Measurements from ENCODE around the gene SPEM1. TPM values are rescaled to one million over a fixed set of nuclear protein-coding genes. Genes with fewer than 3 reads are reported as not detected.

The SPEM1 gene
- total RNA-seq, 1 donor from 2014 or later = not detected

- peaks cover 43% of the 10 kb centered on the region for H3K4me1 ChIP-seq
- no peaks in the 10 kb centered on the region for H3K27me3 ChIP-seq (ENCODE audit: low read depth)
- peak overlapping the region; percentile 80 for H3K4me3 ChIP-seq
- TF ChIP-seq CTCF (IDR thresholded peaks at IDR 0.05; ENCODE audit: borderline replicate concordance) = no peak
- DNase-seq = peak; percentile 33
- peaks cover 33% of the 10 kb centered on the region for H3K36me3 ChIP-seq
- H3K27ac ChIP-seq (replicated peaks) = peak overlapping the region; percentile 96
- intact Hi-C loops (cut with micrococcal nuclease) = no loop called here
- H3K9me3 ChIP-seq (replicated peaks) = no peaks in the 10 kb centered on the region
These were observed 26.3 kb upstream of the SPEM1 start for GRCh38 chr17:7393613-7394451.

- H3K9me3 ChIP-seq (replicated peaks) = no peaks in the 10 kb centered on the region
- peaks cover 43% of the 10 kb centered on the region for H3K4me1 ChIP-seq
- DNase-seq = peak; percentile 91
- peak within 1 kb of the TSS; percentile 80 for H3K4me3 ChIP-seq
- TF ChIP-seq CTCF (IDR thresholded peaks at IDR 0.05; ENCODE audit: borderline replicate concordance) = peak; percentile 52
- peak within 1 kb of the TSS; percentile 96 for H3K27ac ChIP-seq (replicated peaks)
- no peaks in the 10 kb centered on the region for H3K27me3 ChIP-seq (ENCODE audit: low read depth)
- intact Hi-C loops (cut with micrococcal nuclease) = no loop called here
- H3K36me3 ChIP-seq = peaks cover 25% of the 10 kb centered on the region
These were observed 25.5 kb upstream of the SPEM1 start, which contains the start of gene PLSCR3 for GRCh38 chr17:7394452-7395191. Gene PLSCR3 (minus strand): TSS chr17:7394525. CDS start chr17:7394110, 415 bp downstream.

DNA sequence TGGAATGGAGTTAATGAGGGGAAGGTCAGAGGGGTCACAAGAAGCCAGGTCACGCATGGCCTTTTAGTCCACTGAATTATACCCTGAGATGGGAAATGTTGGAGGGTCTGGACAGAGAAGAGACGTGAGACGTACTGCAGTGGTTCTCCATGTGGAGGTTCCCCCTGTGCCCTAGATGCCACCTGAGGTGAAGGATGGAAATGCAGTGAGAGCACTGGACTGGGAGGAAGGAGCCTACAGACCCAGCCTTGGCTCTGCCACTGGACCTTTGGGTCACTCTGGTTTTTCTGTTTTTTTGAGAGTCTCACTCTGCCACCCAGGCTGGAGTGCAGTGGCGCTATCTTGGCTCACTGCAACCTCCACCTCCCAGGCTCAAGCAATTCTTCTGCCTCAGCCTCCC is 24.0 kb upstream of the SPEM1 start:
- Histone ChIP-seq H3K4me3 (no peak overlapping the region), H3K27ac (replicated peaks) (no peak overlapping the region), H3K4me1 (peaks cover 34% of the 10 kb centered on the region), H3K36me3 (peaks cover 12% of the 10 kb centered on the region), H3K27me3 (ENCODE audit: low read depth) (no peaks in the 10 kb centered on the region), H3K9me3 (replicated peaks) (no peaks in the 10 kb centered on the region)
- intact Hi-C loops (cut with micrococcal nuclease) = no loop called here
- TF ChIP-seq CTCF (IDR thresholded peaks at IDR 0.05; ENCODE audit: borderline replicate concordance) = no peak
- no peak for DNase-seq

DNA sequence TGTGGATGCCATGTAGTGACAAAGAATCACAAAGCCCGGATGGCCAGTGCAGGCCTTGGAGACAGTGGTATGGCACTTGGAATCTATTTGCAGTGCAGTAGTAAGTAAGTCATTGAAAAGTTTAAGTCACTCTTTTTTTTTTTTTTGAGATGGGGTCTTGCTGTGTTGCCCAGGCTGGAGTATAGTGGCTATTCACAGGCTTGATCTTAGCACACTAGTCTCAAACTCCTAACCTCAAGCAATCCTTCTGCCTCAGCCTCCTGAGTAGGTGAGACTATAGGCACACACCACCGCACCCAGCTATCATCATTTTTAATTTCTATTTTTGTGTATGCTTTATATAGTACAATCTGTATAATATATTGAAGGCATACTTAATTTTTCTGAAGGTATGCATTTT is 21.5 kb upstream of the SPEM1 start:
- DNase-seq = no peak
- H3K36me3 ChIP-seq = no peaks in the 10 kb centered on the region
- H3K27me3 ChIP-seq (ENCODE audit: low read depth) = no peaks in the 10 kb centered on the region
- peaks cover 39% of the 10 kb centered on the region for H3K4me1 ChIP-seq
- intact Hi-C loops (cut with micrococcal nuclease) = no loop called here
- H3K27ac ChIP-seq (replicated peaks) = no peak overlapping the region
- no peak for TF ChIP-seq CTCF (IDR thresholded peaks at IDR 0.05; ENCODE audit: borderline replicate concordance)
- no peaks in the 10 kb centered on the region for H3K9me3 ChIP-seq (replicated peaks)
- no peak overlapping the region for H3K4me3 ChIP-seq

DNA sequence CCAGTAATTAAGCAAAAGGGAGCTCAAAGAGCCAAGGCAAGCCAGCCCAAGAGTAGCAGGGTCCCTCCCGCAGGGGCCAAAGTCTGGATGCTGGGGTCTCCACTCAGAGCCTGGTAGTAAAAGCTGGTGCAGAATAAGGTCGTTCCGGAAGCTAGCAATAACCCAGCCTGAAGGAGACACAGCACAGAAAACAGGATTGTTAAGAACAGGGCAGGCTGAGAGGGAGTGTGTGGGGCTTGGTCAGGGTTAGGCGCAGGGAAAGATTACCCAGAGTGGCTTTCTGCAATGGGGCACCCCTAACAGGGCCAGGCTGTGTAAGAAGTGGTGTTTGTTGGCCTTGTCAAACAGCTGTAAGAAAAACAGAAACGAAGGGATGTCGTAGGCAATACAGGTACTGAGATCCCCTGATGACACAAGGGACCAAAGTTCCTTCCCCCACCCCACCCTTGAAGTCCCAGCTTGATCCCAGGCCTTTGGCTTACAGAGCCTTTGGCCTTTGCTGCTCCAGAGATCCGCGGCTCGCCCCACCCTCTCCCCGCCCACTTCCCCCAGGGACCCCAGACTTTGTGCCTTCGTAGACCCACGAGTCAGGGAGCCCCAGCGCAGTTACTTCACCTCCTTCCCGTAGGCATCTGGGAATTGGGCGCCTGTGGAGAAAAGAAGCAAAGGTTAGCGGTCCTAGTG is 16.9 kb upstream of the SPEM1 start:
- no peak for TF ChIP-seq CTCF (IDR thresholded peaks at IDR 0.05; ENCODE audit: borderline replicate concordance)
- intact Hi-C loops (cut with micrococcal nuclease) = no loop called here
- peaks cover 32% of the 10 kb centered on the region for H3K4me1 ChIP-seq

More for the DNA sequence above, 16.9 kb upstream of the SPEM1 start:
- Histone ChIP-seq H3K4me3 (peak overlapping the region; percentile 78), H3K36me3 (no peaks in the 10 kb centered on the region), H3K9me3 (replicated peaks) (no peaks in the 10 kb centered on the region), H3K27me3 (ENCODE audit: low read depth) (no peaks in the 10 kb centered on the region), H3K27ac (replicated peaks) (peak overlapping the region; percentile 96)
- DNase-seq = peak; percentile 80
